NB4 (cell line): Measurements from ENCODE around the gene SLC6A11.

Source experiments
- MAX ChIP-seq: IDR thresholded peaks from 2 replicates; pipeline ENCODE4 v1.6.1; 2011; ENCODE audit warnings: low read depth, low read length
- MYC ChIP-seq: IDR thresholded peaks from 2 replicates; pipeline ENCODE4 v1.6.1; 2011; ENCODE audit warnings: low read depth, low read length
- POLR2A ChIP-seq: IDR thresholded peaks from 2 replicates; pipeline ENCODE4 v1.6.1; 2011; ENCODE audit warnings: mild to moderate bottlenecking; ENCODE audit not compliant: insufficient read length; ENCODE audit errors: extremely low read depth
- TF ChIP-seq, protein P1 (sequence below): IDR thresholded peaks from one replicate; pipeline ENCODE4 v1.5.1; 2012; ENCODE audit warnings: low read depth, low read length

- TF ChIP-seq, protein P1, sequence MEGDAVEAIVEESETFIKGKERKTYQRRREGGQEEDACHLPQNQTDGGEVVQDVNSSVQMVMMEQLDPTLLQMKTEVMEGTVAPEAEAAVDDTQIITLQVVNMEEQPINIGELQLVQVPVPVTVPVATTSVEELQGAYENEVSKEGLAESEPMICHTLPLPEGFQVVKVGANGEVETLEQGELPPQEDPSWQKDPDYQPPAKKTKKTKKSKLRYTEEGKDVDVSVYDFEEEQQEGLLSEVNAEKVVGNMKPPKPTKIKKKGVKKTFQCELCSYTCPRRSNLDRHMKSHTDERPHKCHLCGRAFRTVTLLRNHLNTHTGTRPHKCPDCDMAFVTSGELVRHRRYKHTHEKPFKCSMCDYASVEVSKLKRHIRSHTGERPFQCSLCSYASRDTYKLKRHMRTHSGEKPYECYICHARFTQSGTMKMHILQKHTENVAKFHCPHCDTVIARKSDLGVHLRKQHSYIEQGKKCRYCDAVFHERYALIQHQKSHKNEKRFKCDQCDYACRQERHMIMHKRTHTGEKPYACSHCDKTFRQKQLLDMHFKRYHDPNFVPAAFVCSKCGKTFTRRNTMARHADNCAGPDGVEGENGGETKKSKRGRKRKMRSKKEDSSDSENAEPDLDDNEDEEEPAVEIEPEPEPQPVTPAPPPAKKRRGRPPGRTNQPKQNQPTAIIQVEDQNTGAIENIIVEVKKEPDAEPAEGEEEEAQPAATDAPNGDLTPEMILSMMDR = no peak
- TF ChIP-seq POLR2A (no peak), MAX (no peak), MYC (no peak)
Observed at GRCh38 chr3:10977892-10978510, 162.0 kb downstream of the SLC6A11 start.
